ENCODE results near the gene RPTN.

Gene RPTN

DNA sequence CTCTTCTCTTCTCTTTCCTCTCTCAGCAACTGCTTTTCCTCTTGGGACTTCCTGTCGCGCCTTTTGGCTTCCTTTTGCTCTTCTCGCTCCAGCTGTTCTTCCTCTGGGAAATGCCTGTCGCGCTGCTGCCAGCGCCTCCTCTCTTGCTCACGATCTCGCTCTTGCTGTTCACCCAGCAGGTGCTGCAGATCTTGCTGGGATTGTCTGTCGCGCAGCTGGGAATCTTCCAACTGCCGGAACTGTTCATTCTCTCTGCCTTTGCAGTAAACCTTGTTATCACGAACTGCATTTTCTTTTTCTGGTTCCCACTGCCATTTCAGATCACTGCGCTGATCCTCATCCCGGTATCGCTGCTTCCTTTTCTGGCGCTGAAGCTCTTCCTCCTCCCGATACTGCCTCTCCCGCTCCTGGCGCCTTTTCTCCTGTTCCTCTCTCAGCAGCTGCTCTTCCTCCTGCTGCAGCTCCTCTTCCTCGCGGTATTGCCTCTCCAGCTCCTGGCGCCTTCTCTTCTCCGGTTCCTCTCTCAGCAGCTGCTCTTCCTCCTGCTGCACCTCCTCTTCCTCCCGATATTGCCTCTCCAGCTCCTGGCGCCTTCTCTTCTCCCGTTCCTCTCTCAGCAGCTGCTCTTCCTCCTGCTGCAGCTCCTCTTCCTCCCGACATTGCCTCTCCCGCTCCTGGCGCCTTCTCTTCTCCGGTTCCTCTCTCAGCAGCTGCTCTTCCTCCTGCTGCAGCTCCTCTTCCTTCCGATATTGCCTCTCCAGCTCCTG lies 49.6 kb downstream of the RPTN start:
- no peak for DNase-seq (ENCODE audit: low spot score)
- CTCF ChIA-PET, result interaction anchor here (0.6 to 2.4 kb wide), 8 partner anchors 8 to 438 kb away, joined by 3 to 10 read pairs (median 4); no protein-coding TSS in a partner anchor
- TF ChIP-seq, protein P1, sequence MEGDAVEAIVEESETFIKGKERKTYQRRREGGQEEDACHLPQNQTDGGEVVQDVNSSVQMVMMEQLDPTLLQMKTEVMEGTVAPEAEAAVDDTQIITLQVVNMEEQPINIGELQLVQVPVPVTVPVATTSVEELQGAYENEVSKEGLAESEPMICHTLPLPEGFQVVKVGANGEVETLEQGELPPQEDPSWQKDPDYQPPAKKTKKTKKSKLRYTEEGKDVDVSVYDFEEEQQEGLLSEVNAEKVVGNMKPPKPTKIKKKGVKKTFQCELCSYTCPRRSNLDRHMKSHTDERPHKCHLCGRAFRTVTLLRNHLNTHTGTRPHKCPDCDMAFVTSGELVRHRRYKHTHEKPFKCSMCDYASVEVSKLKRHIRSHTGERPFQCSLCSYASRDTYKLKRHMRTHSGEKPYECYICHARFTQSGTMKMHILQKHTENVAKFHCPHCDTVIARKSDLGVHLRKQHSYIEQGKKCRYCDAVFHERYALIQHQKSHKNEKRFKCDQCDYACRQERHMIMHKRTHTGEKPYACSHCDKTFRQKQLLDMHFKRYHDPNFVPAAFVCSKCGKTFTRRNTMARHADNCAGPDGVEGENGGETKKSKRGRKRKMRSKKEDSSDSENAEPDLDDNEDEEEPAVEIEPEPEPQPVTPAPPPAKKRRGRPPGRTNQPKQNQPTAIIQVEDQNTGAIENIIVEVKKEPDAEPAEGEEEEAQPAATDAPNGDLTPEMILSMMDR (conservative IDR thresholded peaks at IDR 0.05; ENCODE audit: low read depth), result no peak
- POLR2A ChIA-PET (ENCODE audit: low non-redundant PET), result no interaction called here
- H3K27ac ChIP-seq, result peak overlapping the region; percentile 56; the same call in 1 of the 2 replicates

DNA sequence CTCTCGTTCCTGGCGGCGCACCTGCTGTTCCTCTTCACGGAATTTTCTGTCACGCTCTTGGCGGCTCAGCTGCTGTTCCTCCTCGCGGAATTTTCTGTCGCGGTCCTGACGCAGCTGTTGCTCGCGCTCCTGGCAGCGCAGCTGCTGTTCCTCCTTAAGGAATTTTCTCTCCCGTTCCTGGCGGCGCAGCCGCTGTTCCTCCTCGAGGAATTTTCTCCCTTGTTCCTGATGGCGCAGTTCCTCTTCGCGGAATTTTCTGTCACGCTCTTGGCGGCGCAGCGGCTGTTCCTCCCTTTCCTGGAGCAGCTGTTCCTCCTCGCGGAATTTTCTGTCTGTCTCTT lies 50.2 kb downstream of the RPTN start:
- ChIA-PET CTCF (interaction anchor here (0.6 to 2.4 kb wide), 6 partner anchors 9 to 350 kb away, joined by 3 to 9 read pairs (median 4); no protein-coding TSS in a partner anchor), POLR2A (ENCODE audit: low non-redundant PET) (no interaction called here)
- TF ChIP-seq, protein P1 (conservative IDR thresholded peaks at IDR 0.05; ENCODE audit: low read depth), result no peak
- peak overlapping the region; percentile 56 for H3K27ac ChIP-seq
- no peak for DNase-seq (ENCODE audit: low spot score)

DNA sequence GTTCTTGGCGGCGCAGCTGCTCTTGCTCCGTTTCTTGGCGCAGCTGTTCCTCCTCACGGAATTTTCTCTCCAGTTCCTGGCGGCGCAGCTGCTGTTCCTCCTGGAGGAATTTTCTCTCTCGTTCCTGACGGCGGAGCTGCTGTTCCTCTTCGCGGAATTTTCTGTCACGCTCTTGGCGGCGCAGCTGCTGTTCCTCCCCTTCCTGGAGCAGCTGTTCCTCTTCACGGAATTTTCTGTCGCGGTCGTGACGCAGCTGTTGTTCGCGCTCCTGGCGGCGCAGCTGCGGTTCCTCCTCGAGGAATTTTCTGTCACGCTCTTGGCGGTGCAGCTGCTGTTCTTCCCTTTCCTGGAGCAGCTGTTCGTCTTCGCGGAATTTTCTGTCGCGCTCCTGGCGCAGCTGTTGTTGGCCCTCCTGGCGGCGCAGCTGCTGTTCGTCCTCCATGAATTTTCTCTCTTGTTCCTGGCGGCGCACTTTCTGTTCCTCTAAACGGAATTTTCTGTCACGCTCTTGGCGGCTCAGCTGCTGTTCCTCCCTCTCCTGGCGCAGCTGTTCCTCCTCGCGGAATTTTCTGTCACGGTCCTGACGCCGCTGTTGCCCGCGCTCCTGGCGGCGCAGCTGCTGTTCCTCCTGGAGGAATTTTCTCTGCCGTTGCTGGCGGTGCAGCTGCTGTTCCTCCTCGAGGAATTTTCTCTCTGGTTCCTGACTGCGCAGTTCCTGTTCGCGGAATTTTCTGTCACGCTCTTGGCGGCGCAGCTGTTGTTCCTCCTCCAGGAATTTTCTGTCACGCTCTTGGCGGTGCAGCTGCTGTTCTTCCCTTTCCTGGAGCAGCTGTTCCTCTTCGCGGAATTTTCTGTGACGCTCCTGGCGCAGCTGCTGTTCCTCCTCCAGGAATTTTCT lies 50.8 kb downstream of the RPTN start:
- CTCF ChIA-PET, result interaction anchor here (0.6 to 2.4 kb wide), 11 partner anchors 10 to 352 kb away, joined by 3 to 9 read pairs (median 3); partner anchors contain the start of gene THEM4

DNA sequence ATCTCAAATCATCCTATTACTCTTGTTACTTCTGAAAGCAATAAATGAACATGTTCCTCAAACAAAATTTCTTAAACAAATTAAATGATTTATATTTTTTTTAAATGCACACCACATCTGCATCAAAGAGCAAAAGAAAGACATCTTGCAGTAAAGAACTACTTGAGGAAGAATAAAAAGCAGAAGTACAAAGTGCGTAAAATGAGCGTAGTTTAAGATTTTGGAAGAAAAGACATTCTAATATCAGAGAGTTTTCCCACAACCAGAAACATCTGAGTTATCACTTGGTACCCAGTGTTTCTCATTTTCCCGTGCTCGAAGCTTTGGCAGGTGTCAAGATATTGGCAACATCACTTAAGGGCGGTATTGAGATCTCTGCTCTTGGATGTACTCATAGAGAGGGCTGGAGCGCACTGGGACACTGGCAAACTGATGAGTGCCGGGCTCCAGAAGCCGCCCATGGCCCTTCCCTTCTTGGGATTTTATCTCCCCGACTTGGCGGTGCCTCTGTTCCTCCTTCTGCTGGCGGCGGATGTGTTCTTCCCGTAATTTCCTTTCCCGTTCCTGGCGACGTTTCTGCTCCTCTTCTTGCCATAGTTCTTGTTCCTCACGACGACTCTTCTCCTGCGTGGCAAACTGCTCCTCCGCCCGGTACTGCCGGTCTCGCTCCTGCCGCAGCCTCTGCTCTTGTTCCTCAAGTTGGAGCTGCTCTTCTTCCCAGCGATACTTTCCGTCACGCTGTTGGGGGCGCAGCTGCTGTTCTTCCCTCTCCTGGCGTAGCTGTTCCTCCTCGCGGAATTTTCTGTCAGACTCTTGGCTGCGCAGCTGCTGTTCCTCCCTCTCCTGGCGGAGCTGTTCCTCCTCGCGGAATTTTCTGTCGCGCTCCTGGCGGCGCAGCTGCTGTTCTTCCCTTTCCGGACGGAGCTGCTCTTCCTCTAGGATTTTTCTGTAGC lies 51.7 kb downstream of the RPTN start:
- H3K27ac ChIP-seq, result peak overlapping the region; percentile 56
- ChIA-PET CTCF (interaction anchor here (0.7 to 2.4 kb wide), 7 partner anchors 11 to 351 kb away, joined by 3 to 9 read pairs (median 4); partner anchors contain the start of gene THEM4), POLR2A (ENCODE audit: low non-redundant PET) (interaction anchor here (0.7 kb wide), 1 partner anchor 17 kb away, joined by 4 read pairs; no protein-coding TSS in a partner anchor)
- TF ChIP-seq, protein P1 (conservative IDR thresholded peaks at IDR 0.05; ENCODE audit: low read depth), result no peak
- no peak for DNase-seq (ENCODE audit: low spot score)

More for the DNA sequence above, 50.8 kb downstream of the RPTN start:
- POLR2A ChIA-PET (ENCODE audit: low non-redundant PET), result interaction anchor here (0.7 kb wide), 1 partner anchor 18 kb away, joined by 4 read pairs; no protein-coding TSS in a partner anchor
- no peak for DNase-seq (ENCODE audit: low spot score)
- peak overlapping the region; percentile 56 for H3K27ac ChIP-seq
- TF ChIP-seq, protein P1 (conservative IDR thresholded peaks at IDR 0.05; ENCODE audit: low read depth), result no peak

DNA sequence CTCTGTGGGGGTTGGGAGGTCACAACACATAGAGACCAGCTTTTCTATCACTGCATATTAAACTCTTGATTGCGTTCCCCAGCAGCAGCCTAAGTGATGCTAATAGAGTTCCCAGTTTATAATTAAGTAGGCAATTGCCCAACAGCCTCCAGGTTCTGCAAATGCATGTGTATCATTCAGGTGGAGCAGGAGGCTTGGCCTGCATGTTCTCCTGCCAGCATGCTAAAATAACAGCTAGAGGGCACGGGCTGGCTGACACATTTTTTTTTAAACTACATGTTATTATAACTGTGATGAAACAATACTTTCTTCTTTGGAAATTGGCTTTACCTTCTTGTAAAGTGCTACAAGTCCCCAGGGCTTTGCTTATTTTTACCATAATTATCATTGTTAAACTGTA lies 54.2 kb downstream of the RPTN start:
- DNase-seq (ENCODE audit: low spot score), result no peak
- ChIA-PET POLR2A (ENCODE audit: low non-redundant PET) (no interaction called here), CTCF (interaction anchor here (0.6 to 0.7 kb wide), 2 partner anchors 51 to 399 kb away, joined by 3 read pairs; no protein-coding TSS in a partner anchor)
- TF ChIP-seq, protein P1 (conservative IDR thresholded peaks at IDR 0.05; ENCODE audit: low read depth), result no peak
- no peak overlapping the region for H3K27ac ChIP-seq
